HG02623 (cell line): Measurements from ENCODE around the gene SEZ6L2.
A peak's percentile ranks its signal among the peaks of the same experiment; 100 is the strongest.
"Not testable (repeated sequence)": the region's sequence is repeated elsewhere in the genome, so short reads cannot be mapped to it uniquely, and the experiment has no call there.

Experiments used
- ATAC-seq: cut with Tn5 transposase; IDR thresholded peaks from one replicate; pipeline ENCODE4 v1.9.1; 2021; ENCODE audit warnings: moderate library complexity; ENCODE audit not compliant: unreplicated experiment

Gene SEZ6L2

GRCh38 chr16:29899516-29900101, at the start of gene SEZ6L2:
Gene SEZ6L2, minus strand, starts transcription at chr16:29899550. Its CDS starts 531 bp downstream, at chr16:29899019.
- no peak for ATAC-seq

GRCh38 chr16:29947897-29948296, 48.5 kb upstream of the SEZ6L2 start:
- no peak for ATAC-seq

GRCh38 chr16:29943846-29944799, 44.8 kb upstream of the SEZ6L2 start:
- no peak for ATAC-seq

GRCh38 chr16:29940656-29941055, 41.3 kb upstream of the SEZ6L2 start:
- no peak for ATAC-seq

- not testable (repeated sequence) for ATAC-seq
Observed at GRCh38 chr16:29931750-29932149, 32.4 kb upstream of the SEZ6L2 start.

GRCh38 chr16:29927070-29927905, 27.9 kb upstream of the SEZ6L2 start:
- no peak for ATAC-seq

GRCh38 chr16:29926711-29927052, 27.3 kb upstream of the SEZ6L2 start:
- ATAC-seq: no peak

GRCh38 chr16:29925781-29926710, 26.7 kb upstream of the SEZ6L2 start, which contains the start of gene KCTD13:
Gene KCTD13, minus strand, starts transcription at chr16:29926226. Its CDS starts 193 bp downstream, at chr16:29926033.
- ATAC-seq: peak; percentile 77

- ATAC-seq: no peak
Observed at GRCh38 chr16:29925105-29925756, 25.9 kb upstream of the SEZ6L2 start.

- no peak for ATAC-seq
Observed at GRCh38 chr16:29922986-29923501, 23.7 kb upstream of the SEZ6L2 start.

GRCh38 chr16:29922326-29922725, 23.0 kb upstream of the SEZ6L2 start:
- no peak for ATAC-seq

GRCh38 chr16:29921034-29921385, 21.7 kb upstream of the SEZ6L2 start:
- no peak for ATAC-seq

GRCh38 chr16:29920288-29921033, 21.1 kb upstream of the SEZ6L2 start:
- no peak for ATAC-seq

GRCh38 chr16:29916979-29917378, 17.6 kb upstream of the SEZ6L2 start:
- ATAC-seq: no peak

GRCh38 chr16:29915590-29916247, 16.4 kb upstream of the SEZ6L2 start:
- ATAC-seq: no peak

GRCh38 chr16:29913514-29913913, 14.2 kb upstream of the SEZ6L2 start:
- no peak for ATAC-seq

- no peak for ATAC-seq
Observed at GRCh38 chr16:29912087-29912486, 12.7 kb upstream of the SEZ6L2 start.

- ATAC-seq: no peak
Observed at GRCh38 chr16:29911676-29912010, 12.3 kb upstream of the SEZ6L2 start.
